ENCODE measurements around the gene BAZ2A.
"Not testable (repeated sequence)": the region's sequence is repeated elsewhere in the genome, so short reads cannot be mapped to it uniquely, and the experiment has no call there.

BAZ2A gene

GRCh38 chr12:56630180-56630632 is at the start of gene BAZ2A:
BAZ2A (minus strand) TSS chr12:56630326; CDS start chr12:56617530, 12,796 bp downstream.
- DNase-seq = peak; percentile 91

- no peak for DNase-seq
These were observed 48.7 kb upstream of the BAZ2A start for GRCh38 chr12:56678852-56679251.

- DNase-seq = no peak
These were observed 47.6 kb upstream of the BAZ2A start for GRCh38 chr12:56677680-56678079.

- no peak for DNase-seq
These were observed 46.9 kb upstream of the BAZ2A start for GRCh38 chr12:56676851-56677580.

- DNase-seq = no peak
These were observed 41.5 kb upstream of the BAZ2A start for GRCh38 chr12:56671608-56672007.

- DNase-seq = no peak
These were observed 40.7 kb upstream of the BAZ2A start for GRCh38 chr12:56670836-56671235.

- no peak for DNase-seq
These were observed 38.0 kb upstream of the BAZ2A start for GRCh38 chr12:56668197-56668457.

GRCh38 chr12:56661979-56662638 is 32.0 kb upstream of the BAZ2A start:
- DNase-seq = no peak

- DNase-seq = no peak
These were observed 31.4 kb upstream of the BAZ2A start for GRCh38 chr12:56661560-56661959.

- DNase-seq = no peak
These were observed 28.8 kb upstream of the BAZ2A start for GRCh38 chr12:56658921-56659320.

- DNase-seq = no peak
These were observed 27.6 kb upstream of the BAZ2A start for GRCh38 chr12:56657416-56658379.

- DNase-seq = not testable (repeated sequence)
These were observed 23.7 kb upstream of the BAZ2A start for GRCh38 chr12:56653781-56654180.

GRCh38 chr12:56648023-56648422 is 17.9 kb upstream of the BAZ2A start:
- DNase-seq = not testable (repeated sequence)

- DNase-seq = peak; percentile 89
These were observed 15.8 kb upstream of the BAZ2A start, which contains the start of gene ATP5F1B for GRCh38 chr12:56645717-56646446. ATP5F1B (minus strand) TSS chr12:56645984; CDS start chr12:56645963, 21 bp downstream.

GRCh38 chr12:56645201-56645716 is 15.1 kb upstream of the BAZ2A start:
- DNase-seq = no peak

- DNase-seq = no peak
These were observed 14.5 kb upstream of the BAZ2A start for GRCh38 chr12:56644654-56645053.

- DNase-seq = no peak
These were observed 11.1 kb upstream of the BAZ2A start for GRCh38 chr12:56641219-56641618.

- DNase-seq = no peak
These were observed 7.5 kb upstream of the BAZ2A start for GRCh38 chr12:56637621-56638020.

GRCh38 chr12:56636675-56637540 is 6.8 kb upstream of the BAZ2A start:
- DNase-seq = peak; percentile 100

GRCh38 chr12:56635806-56636674 is 5.9 kb upstream of the BAZ2A start:
- DNase-seq = peak; percentile 89
